NCI-H2029 (cell line): Measurements from ENCODE around the gene POFUT2.

Experiments
- DNase-seq: peaks from one replicate; lab custom pipeline; 2025; lab: John Stamatoyannopoulos, UW

The POFUT2 gene, protein sequence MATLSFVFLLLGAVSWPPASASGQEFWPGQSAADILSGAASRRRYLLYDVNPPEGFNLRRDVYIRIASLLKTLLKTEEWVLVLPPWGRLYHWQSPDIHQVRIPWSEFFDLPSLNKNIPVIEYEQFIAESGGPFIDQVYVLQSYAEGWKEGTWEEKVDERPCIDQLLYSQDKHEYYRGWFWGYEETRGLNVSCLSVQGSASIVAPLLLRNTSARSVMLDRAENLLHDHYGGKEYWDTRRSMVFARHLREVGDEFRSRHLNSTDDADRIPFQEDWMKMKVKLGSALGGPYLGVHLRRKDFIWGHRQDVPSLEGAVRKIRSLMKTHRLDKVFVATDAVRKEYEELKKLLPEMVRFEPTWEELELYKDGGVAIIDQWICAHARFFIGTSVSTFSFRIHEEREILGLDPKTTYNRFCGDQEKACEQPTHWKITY

GRCh38 chr21:45287438-45288391, at the start of gene POFUT2:
TSS of gene POFUT2 (minus strand) at chr21:45287895. CDS start at chr21:45287871, 24 bp downstream.
- DNase-seq, result peak; percentile 91

DNA sequence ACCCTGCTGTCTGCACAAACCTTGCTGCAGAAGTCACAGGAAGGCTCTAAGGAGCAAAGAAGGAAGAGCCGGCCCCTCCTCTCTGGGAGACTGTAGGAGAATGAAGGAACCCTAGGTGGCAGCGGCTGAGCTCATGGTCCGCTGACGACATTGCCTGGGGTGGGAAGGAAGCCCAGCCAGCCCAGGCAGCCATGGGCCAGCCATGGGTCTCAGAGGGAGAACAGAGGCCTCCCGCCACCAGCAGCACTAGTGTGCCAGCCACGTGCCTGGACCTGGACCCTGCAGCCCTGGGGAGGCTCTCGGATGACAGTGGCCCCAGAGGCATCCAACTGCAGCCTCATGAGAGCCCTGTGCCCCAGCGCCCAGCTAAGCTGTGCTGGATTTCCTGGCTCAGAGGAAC, 49.2 kb upstream of the POFUT2 start:
- DNase-seq, result no peak

DNA sequence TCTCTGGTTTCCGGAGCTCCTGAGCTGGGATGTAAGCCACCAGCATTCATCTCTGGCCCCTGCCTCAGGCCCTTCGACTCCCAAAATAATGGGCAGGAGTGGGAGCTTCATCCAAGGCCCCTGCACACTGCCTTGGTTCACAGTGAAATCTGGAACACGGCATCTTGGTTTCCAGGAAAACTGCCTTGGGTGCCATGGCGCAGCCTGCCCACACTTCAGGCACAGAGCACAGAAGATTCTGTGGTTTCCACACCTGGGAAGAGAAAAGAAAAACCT, 48.8 kb upstream of the POFUT2 start:
- no peak for DNase-seq

DNA sequence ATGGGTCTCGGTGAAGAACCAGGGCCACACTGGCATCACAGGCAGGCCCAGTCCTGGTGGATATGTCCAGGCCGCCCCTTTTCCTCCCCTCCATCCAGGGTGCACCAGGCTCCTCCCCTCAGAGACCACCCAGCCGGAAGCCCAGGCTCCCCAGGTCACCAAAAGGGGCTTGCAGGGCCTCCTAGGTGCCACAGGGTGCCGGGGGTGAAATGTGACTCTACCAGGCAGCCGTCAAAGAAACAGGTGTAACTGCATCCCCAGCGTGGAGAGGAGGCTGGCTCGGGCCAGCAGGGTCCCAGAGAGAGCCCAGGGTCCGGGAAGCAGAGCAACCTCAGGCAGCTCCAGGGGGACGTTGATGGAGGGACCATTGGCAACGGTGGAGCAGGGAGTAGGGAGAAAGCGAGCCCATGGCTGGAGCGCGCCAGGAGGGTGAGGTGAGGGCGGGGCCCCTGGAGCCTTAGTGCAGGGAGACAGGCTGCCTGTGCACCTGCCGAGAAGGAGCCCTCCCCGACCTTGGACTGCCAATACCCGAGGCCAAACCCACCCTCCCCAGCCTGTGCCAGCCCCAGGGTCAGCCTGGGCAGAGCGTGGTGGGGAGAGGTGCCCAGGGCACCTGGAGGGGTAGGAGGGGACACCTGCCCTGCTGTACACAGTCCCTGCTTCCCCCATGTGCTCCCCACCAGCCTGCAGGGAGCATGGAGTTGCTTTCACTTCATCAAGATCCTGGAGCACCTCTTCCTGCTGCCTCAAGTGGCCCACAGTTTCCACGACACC, 48.3 kb upstream of the POFUT2 start:
- no peak for DNase-seq

DNA sequence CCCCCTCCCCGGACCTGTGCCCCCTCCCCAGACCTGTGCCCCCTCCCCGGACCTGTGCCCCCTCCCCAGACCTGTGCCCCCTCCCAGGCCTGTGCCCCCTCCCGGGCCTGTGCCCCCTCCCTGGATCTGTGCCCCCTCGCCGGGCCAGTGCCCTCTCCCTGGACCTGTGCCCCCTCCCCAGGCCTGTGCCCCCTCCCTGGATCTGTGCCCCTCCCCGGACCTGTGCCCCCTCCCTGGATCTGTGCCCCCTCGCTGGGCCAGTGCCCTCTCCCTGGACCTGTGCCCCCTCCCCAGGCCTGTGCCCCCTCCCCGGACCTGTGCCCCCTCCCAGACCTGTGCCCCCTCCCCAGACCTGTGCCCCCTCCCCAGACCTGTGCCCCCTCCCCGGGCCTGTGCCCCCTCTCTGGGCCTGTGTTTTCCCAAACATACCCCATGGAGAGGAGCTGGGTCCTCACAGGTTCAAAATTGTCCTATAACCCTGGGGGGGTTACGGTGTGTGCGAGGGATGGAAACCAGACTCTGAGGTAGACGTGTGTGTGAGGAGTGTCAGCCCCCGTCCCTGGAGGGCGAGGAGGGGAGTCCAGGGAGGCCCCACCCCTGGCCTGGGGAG, 47.6 kb upstream of the POFUT2 start:
- no peak for DNase-seq

DNA sequence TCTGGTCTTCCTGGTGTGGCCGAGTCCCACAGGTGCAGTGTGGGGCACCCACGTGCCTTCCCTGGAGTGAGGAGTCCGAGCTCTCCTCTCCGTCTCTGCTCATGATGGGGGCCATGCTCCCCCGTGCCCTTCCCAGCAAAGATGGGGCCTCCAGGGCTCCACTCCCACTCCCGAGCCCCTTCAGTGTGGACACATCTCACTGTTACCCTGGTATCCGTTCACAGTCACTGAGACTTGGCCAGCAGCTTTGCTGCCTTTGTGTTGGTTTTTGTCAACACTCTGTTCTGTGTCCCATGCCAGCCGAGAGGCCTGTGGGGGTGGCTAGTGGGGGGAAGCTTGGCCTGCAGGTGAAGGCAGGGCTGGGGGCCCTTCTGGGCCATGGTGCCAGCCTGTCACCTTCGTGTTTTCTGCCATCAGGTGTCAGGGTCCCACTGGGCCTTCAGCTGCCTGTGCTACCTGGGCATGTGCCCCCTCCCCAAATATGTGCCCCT, 46.9 kb upstream of the POFUT2 start:
- DNase-seq, result no peak

GRCh38 chr21:45334134-45334533, 46.4 kb upstream of the POFUT2 start:
- DNase-seq, result no peak

DNA sequence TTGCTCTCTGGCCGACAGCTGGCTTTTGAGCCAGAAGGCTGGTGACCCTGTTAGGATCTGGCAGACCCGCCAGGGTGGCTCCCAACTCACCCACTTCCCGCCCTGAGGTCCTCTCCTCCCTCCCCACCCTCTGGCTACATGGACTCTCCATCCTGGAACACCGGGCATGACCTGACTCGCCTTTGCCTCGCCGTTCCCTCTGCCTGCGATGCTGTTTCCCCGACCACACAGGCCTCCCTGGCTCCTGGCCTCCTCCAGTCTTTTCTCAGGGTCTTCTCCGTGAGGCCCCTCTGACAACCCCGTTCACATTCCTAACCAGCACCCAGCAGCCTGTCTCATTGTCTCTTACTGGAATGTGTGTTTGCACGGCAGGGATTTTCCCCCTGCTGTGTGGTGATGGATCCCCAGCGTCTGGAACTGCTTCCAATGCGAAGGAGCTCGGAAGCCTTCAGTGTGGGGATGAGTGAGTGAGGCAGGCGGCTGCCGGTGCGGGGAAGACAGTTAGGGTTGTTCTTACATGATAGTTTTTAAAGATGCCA, 46.0 kb upstream of the POFUT2 start:
- no peak for DNase-seq

DNA sequence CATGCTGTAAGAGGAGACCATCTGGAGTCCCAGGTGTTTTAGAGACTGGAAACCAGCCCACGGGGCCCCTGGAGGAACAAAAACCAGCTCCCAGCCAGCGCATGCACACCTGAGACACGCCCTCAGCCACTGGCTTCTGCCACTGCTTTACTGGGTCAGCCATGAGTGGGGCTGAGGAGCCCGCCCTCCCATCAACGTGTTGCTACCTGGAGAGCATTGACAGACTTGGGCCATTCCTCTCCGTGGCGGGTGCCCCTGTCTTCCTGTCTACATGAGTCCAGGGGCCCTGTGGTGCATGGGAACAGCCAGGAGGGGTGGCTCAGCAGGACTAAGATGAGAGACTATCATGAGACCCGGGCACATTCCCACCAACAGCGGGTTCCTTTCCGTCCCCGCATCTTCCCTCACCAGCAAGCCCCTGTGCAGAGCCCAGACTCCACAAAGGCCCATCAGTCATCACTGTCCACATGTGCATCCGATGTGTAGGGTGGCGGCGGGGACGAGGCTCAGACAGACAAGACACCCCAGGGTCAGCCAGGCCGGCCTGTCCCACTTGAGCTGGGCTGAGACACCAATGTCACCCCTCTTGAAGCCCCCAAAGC, 45.4 kb upstream of the POFUT2 start:
- DNase-seq, result no peak

DNA sequence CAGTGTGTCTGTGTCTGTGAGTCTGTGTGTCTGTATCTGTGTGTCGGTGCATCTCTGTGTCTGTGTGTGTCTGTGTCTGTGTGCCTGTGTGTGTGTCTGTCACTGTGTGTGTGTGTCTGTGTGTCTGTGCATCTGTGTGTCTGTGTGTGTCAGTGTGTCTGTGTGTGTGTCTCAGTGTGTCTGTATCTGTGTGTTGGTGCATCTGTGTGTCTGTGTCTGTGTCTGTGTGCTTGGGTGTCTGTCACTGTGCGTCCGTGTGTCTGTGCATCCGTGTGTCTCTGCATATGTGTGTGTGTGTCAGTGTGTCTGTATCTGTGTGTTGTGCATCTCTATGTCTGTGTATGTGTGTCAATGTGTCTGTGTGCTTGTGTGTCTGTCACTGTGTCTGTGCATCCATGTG, 44.7 kb upstream of the POFUT2 start:
- DNase-seq, result no peak

- no peak for DNase-seq
Observed at GRCh38 chr21:45331531-45332147, 43.9 kb upstream of the POFUT2 start.

DNA sequence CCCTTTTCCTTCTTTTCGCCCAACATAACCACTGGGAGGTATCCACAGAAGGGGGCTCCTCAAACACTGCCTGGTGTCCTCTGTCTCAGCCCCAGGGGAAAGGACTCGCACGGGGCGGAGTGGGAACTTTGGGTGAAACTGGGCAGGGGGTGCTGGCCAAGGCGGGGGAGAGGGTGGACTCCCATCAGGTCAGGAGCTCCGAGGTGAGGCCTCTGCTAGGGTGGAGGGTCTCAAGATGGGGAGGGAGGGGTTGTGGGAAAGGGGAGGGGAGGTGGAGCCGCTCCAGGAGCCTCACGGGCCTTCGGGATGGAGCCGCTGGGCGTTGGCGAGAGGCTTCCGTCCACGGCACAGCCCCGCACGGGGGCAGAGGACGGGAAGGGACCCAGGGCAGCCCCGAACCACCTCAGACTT, 43.2 kb upstream of the POFUT2 start:
- DNase-seq, result no peak

DNA sequence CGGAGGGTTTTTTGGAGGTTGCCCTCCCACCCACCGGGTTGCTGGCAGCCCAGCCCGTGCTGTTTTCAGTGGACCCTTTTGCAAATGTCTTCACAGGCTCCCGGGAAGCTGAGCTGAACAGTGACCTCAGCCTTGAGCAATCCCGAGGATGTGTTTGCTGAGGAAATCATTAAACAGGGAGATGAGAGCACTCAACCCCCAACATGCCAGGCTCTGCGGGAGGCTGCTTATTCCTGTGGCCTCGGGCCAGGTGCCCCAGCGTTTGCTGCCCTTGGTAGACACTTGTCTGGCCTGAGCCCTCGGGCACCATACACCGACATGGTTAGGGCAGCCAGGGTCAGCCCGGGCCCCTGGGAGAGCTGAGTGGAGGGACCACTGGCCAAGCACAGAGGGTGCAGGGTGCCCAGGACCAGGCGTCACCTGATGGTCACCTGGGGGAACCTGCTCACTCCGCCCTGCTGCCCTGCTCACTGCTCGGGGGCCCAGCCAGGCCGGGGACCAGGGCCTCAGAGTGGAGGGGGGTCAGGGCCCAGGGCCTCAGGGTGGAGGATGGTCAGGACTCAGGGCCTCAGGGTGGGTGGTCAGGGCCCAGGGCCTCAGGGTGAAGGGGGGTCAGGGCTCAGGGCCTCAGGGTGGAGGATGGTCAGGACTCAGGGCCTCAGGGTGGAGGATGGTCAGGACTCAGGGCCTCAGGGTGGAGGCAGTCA, 42.5 kb upstream of the POFUT2 start:
- peak; percentile 73 for DNase-seq

DNA sequence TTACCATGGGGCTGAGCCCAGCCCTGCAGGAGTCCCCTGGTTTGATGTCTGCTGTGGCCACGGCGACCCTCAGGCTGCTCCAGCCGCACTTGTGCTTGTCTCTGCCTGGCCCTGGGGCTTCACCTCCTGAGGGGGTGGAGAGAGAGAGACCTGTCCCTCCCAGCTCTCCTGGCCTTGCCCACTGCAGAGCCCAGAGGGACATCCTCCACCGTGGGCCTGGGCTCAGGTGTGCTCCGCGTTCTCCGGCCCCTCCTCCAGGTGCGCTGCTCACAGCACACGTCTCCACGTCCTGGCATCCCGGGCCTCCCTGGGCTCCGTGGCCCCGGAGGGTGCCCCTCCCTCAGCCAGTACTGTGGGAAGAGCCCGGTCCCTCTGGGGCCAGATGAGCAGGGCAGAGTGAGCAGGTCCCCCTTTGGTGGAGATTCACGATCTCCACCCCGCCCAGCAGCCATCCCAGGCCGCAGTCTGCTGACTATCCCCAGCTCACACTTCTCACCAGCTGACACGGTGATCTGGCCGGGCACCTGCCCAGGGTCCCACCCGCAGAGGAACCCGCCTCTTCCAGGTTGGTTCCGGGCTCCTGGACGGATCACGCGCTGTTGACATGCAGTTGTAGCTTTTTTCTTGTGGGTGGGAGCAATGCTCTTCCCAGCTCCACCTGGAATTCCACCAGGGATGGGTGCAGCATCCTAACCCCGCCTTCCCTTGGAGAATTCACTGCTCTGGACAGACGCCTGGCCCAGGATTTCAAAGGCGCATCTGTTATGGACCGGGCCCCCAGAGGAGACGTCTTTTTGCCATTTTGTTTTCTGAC, 41.8 kb upstream of the POFUT2 start:
- DNase-seq, result no peak

GRCh38 chr21:45328198-45329091, 40.8 kb upstream of the POFUT2 start:
- DNase-seq, result no peak

DNA sequence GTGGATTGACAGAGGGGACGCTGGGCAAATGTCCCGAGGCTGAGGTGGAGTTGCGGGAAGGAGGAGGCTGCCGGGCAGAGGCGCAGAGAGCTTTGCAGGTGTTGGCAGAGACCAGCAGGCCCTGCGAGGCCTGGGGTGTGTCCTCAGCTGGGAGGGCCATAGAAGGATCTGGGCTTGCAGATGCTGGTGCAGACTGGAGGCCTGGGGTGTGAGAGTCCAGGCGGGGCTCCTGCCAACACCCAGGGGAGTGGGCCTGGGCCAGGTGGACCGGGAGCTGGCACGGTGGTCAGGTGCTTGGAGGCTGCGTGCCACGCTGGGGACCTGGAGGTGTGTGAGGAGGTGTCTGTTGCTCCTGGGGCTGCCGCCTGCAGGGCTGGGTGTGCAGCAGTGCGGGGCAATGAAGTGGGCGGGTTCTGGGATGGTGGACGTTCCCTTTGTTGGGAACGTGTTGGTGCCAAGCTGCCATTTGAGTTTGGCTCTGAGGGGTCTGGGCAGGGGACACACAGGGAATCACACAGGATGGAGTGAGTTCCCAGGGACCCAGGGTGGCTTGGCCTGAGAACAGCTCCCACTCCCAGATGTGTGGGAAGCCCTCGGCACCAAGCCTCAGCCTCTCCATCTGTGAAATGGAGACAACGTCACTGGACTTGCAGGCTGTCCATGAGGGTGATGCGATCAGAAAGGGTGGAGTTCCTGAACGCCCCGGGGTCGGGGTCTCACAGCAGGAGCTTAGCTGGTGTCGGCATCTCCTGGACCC, 39.9 kb upstream of the POFUT2 start:
- DNase-seq, result no peak

- DNase-seq, result no peak
Observed at GRCh38 chr21:45326891-45327440, 39.3 kb upstream of the POFUT2 start.
